Body of pancreas (tissue), 4 donors: ENCODE results near the gene RPL3.

Experiments
- CTCF ChIP-seq, 7 experiments: fragments of 450-650 bp in 4 of 7; fragments of 200-600 bp in 3 of 7; sonication (generic) in 3 of 7; IDR thresholded peaks; one replicate each; pipeline ENCODE4 v1.5.1; 2016 to 2019; ENCODE audit warnings: antibody characterized with exemption in 7 of 7
- POLR2A ChIP-seq, 3 donors: fragments of 450-650 bp; IDR thresholded peaks; one replicate each; pipeline ENCODE4 v1.6.1; 2016; ENCODE audit warnings: antibody characterized with exemption in 3 of 3, mild to moderate bottlenecking in 2 of 3

- TF ChIP-seq CTCF (IDR thresholded peaks at IDR 0.05) (no peak), POLR2A (IDR thresholded peaks at IDR 0.05) (no peak)
Observed at GRCh38 chr22:39301108-39301507, 18.3 kb downstream of the RPL3 start.
